Erythroblast (primary cell): Measurements from ENCODE around the gene SLC38A8.

Experiments
- GATA1 ChIP-seq: IDR thresholded peaks from 2 replicates; pipeline ENCODE4 v1.6.1; 2011; ENCODE audit warnings: low read depth, mild to moderate bottlenecking, control low read depth, low read length, moderate library complexity
- POLR2A ChIP-seq: IDR thresholded peaks from 2 replicates; pipeline ENCODE4 v1.6.1; 2011; ENCODE audit warnings: mild to moderate bottlenecking, low read length

DNA sequence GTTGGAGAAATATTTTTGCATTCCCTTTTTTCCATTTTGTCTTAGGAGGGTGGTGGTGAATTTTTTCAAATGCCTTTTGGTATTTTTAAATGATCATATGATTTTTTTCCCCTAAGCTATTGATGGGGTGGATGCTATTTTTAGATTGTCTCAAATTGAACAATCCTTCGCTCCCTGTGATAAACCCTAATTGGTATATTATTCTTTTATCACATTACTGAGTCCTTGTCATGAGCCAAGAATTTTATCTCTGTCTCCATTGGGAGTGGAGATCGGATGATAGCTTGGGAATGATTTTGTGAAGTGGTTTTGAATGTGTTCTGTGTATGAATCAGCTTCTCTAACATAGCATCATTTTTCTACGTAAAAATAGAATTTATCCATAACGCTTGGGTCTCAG is 59.1 kb downstream of the SLC38A8 start:
- TF ChIP-seq POLR2A: no peak
- no peak for TF ChIP-seq GATA1
